ENCODE measurements around the gene DBH. TPM values are rescaled to one million over a fixed set of nuclear protein-coding genes. Genes with fewer than 3 reads are reported as not detected.
"Not testable (repeated sequence)": the region's sequence is repeated elsewhere in the genome, so short reads cannot be mapped to it uniquely, and the experiment has no call there.

Gene DBH
- total RNA-seq, 1 donor from 2014 or later = not detected

DNA sequence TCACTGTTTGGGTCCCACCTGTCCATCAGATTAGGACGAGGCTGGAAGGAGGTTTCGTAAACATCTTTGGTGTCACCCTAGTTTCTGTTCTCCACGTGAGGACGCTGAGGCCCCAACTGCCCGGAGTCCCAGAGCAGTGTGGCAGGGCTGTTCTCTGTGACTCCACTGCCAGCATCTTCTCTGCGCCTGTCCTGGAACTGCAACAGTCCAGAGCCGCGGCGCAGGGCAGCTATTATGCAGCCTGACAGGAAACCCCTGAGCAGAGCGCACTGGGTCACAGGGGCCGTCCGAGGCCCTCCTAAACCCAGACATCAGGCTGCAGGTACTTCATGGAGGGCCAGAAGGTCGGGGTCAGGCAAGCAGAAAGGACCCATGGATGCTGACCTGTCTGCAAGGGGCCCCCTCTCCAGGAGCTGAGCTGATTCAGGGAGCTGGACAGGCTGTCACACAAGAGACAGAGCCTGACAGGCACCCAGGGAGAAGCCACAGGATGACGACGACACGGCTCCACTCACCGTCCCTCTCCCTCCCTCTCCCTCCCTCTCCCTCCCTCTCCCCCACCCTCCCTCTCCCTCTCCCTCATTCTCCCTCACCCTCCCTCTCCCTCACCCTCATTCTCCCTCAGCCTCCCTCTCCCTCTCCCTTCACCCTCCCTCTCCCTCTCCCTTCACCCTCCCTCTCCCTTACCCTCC, 31.7 kb downstream of the DBH start:
- no peak for ATAC-seq

GRCh38 chr9:133669182-133669801, 33.1 kb downstream of the DBH start:
- ATAC-seq = no peak

DNA sequence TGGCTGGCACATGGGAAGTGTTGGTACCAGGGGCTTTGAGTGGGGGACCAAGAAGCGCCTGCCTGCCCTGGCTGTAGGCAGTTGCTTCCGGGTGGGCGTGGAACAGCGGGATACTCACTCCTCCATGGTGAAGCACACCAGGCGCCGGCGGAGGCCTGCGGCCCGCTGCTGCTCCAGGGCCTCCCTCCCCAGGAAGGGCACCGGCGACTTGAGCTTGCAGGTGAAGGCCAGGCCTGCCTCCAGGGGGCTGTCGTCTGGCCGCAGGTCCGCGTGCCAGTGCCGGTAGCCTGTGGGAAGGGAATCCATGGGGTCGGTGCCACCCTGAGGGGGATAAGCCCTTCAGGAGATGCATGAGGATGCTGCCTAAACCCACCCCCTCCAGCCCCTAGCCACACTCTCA, 34.3 kb downstream of the DBH start:
- no peak for ATAC-seq

DNA sequence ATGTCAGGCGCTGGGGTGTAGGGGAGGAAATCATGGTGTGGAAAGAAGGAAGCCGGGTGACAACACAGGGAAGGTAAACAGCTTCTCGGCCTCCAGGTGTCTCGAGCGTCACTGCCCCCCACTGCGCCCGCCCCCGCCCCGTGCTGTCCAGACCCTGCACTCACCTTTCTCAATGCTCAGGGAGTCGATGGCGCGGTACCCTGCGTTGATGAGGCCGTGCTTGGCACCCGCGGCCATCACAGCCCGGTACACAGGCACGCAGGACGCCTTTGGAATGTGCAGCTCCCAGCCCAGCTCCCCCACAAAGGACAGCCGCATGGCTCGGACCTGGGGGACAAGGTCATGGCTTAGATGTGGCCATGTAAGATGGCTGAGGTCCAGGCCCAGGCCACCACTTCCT, 35.2 kb downstream of the DBH start:
- ATAC-seq = no peak

DNA sequence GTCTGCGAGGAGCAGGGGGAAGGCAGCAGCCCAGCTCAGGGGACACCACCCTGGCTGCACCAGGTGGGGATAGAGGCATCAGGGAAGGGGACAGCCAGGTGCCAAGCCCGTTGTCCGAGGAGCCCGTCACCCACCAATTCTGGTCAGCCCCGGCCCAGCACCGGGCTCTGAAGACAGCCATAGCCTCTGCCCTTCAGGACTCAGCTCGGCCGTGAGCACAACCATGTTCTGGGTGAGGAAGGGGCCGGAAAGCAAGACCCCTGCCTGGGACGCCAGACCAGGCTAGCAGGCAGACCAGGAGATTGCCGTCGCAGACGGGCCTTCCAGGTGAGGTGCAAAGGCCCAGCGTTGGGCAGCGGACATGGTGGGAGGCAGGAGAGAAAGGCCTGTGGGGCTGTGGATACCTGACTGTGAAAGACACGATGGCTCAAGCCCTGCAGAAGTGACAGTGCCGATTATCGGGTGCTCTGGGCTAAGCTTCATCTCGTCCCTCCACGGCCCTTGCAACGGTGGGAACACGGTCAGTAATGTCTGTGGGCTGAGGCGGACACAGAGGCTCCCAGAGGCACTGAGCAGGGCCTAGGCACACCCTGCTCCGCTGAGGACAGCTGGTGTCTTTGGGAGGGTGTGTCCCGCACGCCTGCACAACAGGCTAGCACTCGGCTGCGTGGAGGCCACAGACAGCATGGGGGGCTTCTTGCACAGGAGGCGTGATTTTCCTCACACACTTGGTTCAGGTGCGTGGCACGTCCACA, 36.5 kb downstream of the DBH start:
- no peak for ATAC-seq

GRCh38 chr9:133673258-133673655, 37.1 kb downstream of the DBH start:
- ATAC-seq = no peak

GRCh38 chr9:133674091-133674490, 37.9 kb downstream of the DBH start:
- ATAC-seq = no peak

DNA sequence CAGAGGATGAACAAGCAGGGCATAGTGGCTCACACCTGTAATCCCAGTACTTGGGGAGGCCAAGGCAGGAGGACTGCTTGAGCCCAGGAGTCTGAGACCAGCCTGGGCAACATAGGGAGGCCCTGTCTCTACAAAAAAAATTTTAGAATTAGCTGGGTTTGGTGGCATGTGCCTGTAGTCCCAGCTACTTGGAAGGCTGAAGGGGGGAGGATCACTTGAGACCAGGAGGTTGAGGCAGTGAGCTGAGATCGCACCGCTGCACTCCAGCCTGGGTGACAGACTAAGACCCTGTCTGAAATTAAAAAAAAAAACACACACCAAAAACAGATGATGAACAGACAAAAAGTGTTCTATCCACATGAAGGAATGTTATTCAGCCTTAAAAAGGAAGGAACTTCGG, 39.6 kb downstream of the DBH start:
- not testable (repeated sequence) for ATAC-seq

- ATAC-seq = no peak
Measured at GRCh38 chr9:133676450-133676849, 40.3 kb downstream of the DBH start.

- ATAC-seq = no peak
Measured at GRCh38 chr9:133677126-133678010, 41.2 kb downstream of the DBH start.

DNA sequence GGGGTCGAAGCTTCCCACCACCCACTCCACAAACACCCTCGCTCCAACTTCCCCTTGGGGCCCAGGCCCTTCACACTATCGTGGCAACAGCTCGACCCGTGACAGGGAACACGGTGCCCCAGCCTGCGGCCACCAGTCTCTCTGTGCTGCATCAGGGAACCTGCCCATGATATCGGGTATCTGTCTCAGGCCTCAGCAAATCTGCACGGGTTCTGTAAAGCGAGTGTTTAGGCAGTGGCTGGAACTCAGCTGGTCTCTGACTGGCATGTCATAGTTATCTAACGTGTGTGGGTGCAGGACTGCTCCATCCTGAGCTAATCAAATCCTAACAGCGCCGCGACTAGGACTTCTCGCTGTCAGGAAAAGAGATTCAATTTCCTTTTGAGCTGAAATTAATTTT, 42.9 kb downstream of the DBH start:
- ATAC-seq = no peak

DNA sequence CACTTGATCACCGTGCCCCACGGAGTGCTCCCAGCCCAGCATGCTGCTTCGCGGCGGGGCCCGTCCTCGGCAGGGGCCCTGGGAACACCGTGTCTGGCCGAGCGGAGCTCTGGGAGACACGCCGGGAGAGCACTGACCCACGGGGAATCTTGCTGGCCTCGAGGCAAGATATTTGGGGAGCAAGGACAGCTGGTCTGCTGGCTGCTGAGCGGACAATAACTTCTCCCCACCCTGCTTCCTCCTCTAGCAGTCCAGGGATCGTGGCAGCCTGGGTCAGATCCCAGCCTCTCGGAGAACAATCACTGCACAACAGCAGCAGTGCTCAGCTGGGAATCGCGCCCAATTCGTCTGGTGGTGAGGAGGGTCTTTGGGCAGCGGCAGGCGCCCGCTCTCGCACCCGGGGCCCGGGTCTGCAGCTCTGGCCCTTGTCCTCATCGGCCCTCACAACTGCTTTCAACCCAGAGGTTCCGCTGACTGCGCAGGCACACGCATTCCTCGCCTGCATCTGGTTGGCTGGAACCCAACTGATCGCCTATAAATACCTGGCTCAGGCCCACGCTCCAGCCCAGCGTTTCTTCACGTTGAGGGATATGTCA, 43.4 kb downstream of the DBH start:
- no peak for ATAC-seq

DNA sequence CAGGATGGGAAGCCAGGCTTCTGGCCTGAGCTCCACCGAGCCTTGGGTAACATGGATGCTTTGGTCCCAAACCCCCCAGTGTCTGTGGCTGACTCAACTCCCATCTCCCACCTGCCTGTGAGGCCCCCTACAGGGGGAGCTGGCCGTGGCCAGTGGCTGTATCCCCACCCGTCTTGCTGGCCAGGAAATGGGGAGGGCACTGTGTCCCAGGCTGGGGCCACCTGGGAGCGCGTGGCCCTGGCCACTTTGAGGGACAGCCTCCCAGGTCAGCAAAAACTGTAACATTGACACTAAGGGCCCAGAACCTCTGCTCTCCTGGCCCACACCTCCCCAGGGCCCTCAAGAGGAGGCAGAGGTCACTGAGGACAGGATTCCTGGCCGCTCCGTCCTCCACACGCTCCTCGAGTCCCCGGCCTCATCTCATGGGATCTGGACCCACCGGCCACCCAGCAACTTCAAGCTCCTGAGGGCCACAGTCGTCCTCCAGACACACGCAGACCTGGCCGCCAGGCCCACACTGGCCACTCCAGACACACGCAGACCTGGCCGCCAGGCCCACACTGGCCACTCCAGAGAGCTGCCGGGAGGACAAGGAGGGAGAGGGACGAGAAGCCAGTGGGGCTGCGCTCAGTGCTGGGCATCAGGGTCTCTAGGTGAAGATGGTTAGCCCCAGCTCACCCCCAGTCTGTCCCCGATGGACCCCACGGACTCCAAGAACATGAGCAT, 44.2 kb downstream of the DBH start:
- ATAC-seq = no peak

DNA sequence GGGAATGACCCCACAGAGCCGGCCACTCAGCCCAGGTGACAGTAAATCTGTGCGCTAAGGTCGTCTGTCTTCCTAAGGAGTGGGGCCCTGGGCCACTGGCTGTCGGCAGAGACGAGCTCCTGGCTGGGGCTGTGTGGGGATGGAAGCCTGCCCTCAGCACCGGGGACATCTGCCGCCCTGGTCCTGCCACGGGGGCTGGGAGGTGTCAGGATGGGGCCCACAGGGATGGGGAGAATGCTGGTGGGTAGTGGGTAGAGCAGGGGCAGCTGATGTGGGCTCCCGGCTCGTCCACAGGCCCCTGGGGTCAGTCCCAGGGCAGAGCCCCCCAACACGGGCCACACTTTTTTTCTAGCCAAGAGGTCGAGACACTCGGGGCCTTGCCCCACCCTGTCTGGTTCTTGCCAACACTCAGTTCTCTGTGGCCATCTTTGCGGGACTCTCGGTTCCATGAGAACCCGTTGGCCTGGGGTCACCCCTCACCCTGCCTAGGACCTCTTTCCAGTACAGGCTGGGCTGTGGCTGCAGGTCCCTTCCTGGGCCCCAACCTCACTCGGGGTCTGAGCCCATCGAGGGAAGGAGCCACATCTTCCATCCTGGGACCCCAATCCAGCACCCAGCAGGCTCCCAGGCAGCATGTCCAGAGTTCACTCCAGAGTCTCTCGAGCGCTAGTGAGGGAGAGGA, 45.0 kb downstream of the DBH start:
- no peak for ATAC-seq

DNA sequence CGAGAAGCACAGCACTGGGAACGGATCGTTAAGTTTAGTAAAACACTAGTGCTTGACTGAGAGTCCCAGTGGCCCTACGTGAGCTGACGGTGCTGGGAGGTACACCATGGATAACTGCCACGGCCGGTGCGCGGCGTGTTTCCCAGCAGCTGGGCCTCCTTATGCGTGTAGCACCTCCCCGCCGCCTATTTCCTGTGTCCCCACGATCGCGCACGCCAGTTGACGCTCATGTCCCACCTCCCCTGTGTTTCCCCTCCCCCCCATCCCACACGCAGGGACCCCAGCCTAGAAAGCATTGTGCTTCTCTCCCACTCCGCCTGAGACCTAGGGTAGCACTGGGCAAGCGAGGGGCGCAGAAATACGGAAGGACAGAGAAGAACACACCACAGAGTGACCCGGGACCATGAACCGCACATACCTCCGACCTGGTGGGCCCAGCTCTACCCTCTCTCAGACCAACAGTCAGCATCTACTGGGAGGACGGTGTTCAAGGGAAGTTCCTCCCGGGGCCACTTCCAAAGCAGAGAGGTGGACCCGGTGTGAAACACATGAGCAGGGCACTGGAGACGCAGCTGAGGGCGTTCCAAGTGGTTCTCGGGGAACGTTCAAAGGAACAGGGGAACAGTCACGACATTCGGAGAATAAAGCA, 45.6 kb downstream of the DBH start:
- no peak for ATAC-seq

DNA sequence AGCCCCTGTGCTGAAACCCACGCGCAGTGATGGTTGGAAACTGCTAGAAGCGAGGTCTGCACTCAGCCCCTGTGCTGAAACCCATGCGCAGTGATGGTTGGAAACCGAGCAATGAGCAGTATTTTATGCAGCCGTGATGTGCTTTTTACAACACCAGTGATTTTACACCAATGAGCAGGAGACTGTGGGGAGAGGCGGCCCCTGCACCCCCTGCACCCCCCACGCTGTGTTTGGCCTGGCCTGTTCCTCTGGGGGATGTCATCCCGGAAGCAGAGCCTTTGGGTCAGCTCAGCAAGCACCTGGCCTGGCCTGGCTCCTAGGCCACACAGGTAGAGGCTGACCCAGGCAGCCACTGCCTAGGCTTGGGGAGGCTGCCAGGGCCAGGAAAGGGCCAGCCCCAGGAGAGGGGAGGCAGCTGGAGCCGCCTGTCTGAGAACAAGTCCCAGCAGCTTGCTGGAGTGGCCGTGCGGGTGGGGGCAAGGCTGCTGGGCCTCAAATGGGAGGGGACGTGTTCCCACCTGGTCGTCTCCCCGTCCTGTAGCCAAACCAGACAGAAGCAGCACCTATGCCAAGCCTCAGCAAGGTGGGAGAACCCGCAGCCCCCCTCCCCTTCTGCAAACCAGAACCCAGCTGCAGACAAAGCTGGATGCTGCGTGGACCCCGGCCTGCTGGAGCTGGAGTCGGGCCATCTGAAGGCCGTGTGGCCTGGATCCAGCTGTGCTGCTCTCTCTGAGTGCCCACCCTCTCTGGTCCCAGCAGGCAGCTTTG, 46.8 kb downstream of the DBH start:
- ATAC-seq = no peak

DNA sequence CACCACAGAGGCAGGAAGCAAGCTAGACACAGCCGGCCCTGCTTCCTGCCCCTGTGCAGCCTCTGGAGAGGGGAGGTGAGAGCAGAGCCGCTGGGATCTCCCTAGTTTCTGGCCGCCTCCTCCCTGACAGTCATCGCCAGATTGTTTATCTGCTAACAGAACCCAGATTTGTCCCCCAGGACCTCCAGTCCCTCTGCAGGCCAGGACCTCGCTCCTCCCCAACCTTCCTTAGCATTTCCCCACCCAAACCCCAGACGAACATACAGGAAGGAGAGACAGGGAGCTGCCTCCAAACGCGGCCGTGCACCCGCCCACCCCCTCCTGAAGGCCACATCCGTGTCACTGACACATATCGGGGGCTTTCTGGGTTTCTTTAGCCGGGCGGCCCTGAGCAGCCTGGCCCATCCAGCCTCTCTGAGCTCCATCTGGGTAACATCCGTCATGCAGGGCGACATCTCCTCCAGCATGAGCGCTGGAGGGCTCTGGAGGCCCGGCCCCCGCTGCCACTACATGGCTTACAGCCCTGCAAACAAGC, 47.5 kb downstream of the DBH start:
- no peak for ATAC-seq

- no peak for ATAC-seq
Measured at GRCh38 chr9:133684121-133684935, 48.2 kb downstream of the DBH start.

GRCh38 chr9:133684936-133685361, 48.8 kb downstream of the DBH start:
- no peak for ATAC-seq

Data from esophagus mucosa (tissue), 1 donor.